Astrocyte of the cerebellum (primary cell): ENCODE measurements around the gene PREX1.

Source experiments
- DNase-seq: peaks from one replicate; pipeline ENCODE4 v3.0.0-alpha.2; 2011; ENCODE audit warnings: low read depth
- H3K4me3 ChIP-seq: 2 replicates; pipeline ENCODE4 v1.5.1; 2011; ENCODE audit warnings: mild to moderate bottlenecking, low read depth, low read length, moderate library complexity
- CTCF ChIP-seq: IDR thresholded peaks from 2 replicates; pipeline ENCODE4 v1.5.1; 2012; ENCODE audit warnings: low read length, low read depth, moderate library complexity, mild to moderate bottlenecking; ENCODE audit errors: missing control alignments
- in situ Hi-C: cut with HindIII; loops from 2 replicates; pipeline ENCODE4 v1.10.0; 2017; ENCODE audit warnings: low sequenced_read_pairs

Gene PREX1

GRCh38 chr20:48766961-48767960, 60.5 kb downstream of the PREX1 start:
- no peak for DNase-seq
- no peak for TF ChIP-seq CTCF
- H3K4me3 ChIP-seq: no peak overlapping the region
- in situ Hi-C loops: no loop called here

- no peak for DNase-seq
- H3K4me3 ChIP-seq: no peak overlapping the region
- TF ChIP-seq CTCF: no peak
- in situ Hi-C loops: no loop called here
Measured at GRCh38 chr20:48766205-48766604, 61.6 kb downstream of the PREX1 start.

- in situ Hi-C loops: no loop called here
- TF ChIP-seq CTCF: no peak
- no peak overlapping the region for H3K4me3 ChIP-seq
- no peak for DNase-seq
Measured at GRCh38 chr20:48765359-48765758, 62.4 kb downstream of the PREX1 start.

GRCh38 chr20:48763216-48763914, 64.4 kb downstream of the PREX1 start:
- TF ChIP-seq CTCF: no peak
- DNase-seq: no peak
- H3K4me3 ChIP-seq: no peak overlapping the region
- in situ Hi-C loops: no loop called here

GRCh38 chr20:48761874-48762273, 65.9 kb downstream of the PREX1 start:
- no peak overlapping the region for H3K4me3 ChIP-seq
- TF ChIP-seq CTCF: no peak
- no peak for DNase-seq
- in situ Hi-C loops: no loop called here

GRCh38 chr20:48761023-48761785, 66.6 kb downstream of the PREX1 start:
- in situ Hi-C loops: no loop called here
- no peak for DNase-seq
- no peak overlapping the region for H3K4me3 ChIP-seq
- no peak for TF ChIP-seq CTCF
